GM18870 (cell line): ENCODE measurements around the gene FTO.
A peak's percentile ranks its signal among the peaks of the same experiment; 100 is the strongest.
"Not testable (repeated sequence)": the region's sequence is repeated elsewhere in the genome, so short reads cannot be mapped to it uniquely, and the experiment has no call there.

Source experiments
- ATAC-seq: cut with Tn5 transposase; IDR thresholded peaks from one replicate; pipeline ENCODE4 v1.9.1; 2021; ENCODE audit warnings: moderate library complexity; ENCODE audit not compliant: unreplicated experiment

FTO gene

DNA sequence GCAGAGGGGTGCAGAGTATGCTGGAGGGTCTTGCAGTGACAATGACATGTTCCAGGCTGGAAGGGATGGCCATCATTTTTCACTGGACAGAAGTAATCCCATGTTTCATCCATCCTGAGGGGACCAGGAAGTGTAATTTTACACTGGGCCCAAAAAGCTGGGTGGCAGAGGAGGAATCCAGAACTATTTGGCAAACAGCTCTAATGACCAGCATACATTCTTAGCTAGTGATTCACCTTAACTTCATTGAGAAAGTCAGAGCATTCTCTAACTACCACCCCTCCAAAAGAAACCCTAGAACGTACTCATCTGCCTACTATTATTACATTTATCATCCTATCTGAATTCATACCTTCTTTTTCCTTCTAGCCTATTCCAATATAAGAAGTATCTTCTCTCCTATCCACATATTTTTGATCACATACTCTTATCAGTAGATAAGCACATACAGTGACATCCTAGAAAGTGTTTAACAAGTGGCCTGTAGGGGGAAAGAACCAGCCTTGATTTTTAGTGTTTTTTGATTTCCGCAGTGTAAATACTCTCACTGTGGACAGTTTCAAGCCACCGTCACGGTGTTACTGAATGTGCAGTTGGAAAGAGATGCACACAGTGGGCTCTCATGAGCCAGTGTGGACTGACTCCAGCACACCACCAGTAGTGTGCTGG is 118.1 kb downstream of the FTO start:
- ATAC-seq, result no peak

DNA sequence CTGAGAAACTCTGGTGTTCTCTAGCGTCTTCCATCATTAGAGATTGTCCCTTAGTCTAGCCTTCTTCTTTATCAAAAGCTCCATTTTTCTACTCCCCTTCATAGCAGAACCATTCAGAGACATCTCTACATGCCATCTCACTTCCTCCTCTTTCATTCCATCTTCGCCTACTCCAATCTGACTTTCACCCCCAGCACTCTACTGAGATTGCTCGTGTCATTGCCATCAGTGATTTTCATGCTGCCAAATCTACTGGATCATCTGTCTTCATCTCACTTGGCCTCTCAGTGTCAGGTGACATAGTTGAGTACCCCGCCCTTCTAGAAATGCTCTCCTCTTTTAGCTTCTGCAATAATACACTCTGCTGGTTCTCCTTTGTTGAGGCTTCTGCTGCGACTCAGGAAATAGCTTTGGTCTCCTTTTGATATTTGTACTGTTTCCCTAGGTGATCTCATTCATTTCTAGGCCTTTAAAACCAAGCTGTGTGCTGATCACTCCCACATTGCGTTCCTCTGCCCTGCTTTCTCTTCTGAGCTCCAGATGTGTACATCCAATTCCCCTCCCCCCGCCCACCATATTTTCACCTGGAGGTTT is 119.1 kb downstream of the FTO start:
- peak; percentile 55 for ATAC-seq

DNA sequence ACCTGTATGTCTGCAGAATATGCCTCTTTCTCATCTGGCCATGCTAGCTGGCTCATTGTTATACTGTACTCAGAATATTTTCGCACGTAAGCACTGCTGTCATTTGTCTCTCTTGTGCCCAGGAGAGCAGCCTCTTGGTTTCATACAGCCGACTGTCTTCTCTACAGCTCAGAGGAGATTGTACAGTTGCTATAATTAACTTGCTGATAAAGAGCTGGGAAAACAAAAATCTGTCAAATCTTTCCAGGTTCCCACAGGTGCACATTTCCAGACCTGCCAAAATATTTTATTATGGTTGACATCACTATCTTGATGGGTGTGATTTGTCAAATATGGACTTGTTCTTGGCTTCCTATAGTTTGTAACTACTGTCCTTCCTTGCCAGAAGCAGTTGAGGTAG is 122.7 kb downstream of the FTO start:
- no peak for ATAC-seq

DNA sequence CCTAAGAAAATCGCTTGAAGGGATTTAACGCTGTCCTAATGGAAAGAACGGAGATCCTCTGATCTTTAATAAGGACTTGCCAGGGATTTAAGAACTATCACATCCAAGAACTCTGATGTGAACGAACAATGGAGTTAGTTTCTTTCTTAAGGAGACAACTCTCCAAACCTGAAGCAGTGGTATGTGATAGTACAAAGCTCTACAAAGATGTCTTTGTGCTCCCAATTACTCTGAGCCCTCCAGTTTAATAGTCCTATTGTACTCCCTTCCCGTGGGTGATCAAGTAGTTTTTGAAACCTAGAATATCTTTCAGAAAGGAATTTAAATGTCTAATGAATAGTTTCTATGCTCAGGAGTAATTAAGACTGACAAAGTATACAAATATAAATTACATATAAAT is 123.8 kb downstream of the FTO start:
- ATAC-seq, result no peak

DNA sequence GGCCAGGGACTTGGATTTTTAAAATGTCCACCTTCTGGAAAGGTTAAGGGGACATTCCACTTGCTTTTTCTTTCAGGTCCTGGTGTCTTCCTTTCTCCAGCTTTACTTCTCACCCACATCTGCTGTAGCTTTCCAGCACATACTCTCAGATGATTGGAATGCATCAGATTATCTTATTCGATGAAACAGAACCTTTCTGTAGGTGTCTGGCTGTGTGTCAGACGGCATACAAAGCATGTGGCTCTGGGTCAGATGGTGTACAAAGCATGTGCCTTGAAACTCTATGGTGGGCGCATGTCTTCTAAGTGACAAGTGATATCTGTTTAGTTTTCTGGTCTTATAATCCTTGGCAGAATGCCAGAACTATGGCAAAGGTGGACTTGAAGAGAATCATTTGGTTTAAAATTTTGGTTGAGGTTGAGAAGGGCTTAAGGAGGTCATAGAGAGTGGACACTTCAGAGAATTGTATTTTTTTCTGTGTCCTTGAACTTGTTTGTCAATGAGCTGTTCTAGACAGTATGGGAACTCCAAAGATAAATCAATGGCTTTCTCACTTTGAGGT is 125.3 kb downstream of the FTO start:
- ATAC-seq, result no peak

DNA sequence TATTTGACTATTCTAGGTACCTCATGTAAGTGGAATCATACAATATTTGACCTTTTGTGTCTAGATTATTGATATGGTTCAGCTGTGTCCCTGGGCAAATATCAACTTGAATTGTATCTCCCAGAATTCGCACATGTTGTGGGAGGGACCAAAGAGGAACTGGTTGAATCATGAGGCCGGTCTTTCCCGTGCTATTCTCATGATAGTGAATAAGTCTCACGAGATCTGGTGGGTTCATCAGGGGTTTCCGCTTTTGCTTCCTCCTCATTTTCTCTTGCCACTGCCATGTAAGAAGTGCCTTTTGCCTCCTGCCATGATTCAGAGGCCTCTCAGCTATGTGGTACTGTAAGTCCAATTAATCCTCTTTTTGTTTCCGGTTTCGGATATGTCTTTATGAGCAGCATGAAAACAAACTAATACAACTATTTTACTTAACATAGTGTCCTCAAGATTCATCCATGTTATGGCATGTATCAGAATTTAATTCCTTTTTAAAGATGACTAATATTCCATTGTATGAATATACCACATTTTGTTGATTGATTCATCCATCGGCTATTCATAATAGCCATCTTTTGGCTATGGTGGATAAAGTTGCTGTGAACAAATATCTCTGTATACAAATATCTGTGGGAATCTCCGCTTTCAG is 129.1 kb downstream of the FTO start:
- ATAC-seq, result no peak

DNA sequence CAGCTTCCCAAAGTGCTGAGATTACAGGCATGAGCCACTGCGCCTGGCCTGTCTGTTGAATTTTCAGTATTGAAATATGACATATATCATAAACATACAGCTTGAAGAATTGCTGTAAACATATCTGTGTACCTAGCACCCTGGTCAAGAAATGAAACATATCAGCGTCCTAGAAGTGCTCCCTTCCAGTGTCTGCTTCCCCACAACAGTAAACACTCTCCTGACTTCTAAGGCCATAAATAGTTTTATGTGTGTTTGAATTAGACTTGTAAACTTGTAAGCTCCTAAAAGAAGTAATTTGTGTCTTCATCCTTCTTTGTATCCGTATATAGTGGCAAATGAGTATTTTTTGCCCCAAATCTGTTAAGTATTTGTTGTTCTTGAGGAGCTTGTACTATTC is 132.2 kb downstream of the FTO start:
- ATAC-seq, result no peak

DNA sequence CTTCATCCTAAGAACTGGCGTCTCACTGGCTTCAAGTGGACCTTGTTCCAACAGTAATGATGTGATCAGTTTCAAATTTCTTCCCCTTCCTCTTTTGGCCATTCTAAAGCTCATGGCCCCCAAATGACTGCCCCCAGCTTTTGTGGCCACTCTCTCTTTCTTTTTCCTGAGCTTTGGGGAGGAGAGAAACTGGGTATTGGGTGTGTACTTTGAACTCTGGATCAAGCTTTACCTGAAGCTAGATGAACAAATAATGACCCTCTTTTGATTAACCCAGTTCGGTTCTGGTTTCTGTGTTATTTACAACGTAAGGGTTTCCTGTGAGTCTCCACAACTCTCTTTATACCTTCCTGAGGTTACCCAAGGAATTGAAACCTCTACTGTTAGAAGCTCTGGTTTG is 132.7 kb downstream of the FTO start:
- ATAC-seq, result no peak

DNA sequence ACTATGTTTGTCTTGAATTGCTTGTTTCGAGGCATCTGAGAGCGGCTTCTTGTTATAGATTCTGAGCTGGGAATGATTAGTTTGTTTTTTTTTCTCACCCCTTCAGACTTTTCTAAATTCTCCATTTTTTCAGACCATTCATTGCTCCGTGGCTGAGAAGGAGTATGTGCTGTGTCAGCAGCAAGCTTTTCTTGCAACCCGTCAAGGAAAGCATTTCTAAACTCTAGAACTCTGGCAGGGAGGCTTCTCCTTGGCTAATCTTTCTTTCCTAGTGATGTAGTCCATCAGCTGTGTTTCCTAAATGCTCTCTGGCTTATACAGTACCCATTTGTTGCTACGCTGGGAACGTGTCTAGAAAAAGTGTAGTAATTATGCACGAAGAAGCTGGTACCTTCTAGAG is 133.5 kb downstream of the FTO start:
- ATAC-seq, result no peak

DNA sequence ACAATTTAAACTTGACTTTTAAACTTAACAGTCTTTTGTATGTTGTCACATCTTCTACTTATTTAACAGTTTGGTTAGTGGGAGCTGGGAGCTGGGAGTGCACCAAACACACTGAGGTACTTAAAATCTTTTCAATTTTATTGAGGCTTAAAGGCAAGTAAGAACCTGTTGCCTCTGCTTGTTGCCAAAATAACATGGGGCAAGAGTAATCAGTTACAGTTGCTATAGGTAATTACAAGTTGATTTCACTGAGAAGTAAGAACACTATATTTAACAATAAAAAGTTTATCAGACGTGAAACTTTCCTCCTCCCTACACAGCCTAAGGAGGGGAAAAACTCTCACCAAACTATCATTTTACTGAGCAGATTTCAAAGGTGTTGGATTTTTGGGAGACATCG is 135.2 kb downstream of the FTO start:
- ATAC-seq, result no peak

DNA sequence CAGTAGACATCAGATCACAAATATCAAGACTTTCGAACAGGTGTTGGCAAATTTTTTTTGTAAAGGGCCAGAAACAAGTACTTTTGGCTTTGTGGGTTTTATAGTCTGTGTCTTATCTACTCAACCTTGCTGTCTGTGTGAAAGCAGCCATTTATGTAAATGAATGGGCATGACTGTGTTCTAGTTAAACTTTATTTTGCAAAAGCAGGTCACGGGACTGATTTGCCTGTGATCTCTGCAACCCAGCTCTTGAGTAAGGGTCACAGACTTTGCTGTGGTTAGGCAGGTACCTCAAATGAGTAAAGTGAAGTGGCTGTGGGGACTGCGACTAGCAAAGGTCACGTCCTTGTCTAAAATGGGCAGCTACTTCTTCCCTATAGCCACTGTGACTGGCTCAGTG is 136.5 kb downstream of the FTO start:
- no peak for ATAC-seq

DNA sequence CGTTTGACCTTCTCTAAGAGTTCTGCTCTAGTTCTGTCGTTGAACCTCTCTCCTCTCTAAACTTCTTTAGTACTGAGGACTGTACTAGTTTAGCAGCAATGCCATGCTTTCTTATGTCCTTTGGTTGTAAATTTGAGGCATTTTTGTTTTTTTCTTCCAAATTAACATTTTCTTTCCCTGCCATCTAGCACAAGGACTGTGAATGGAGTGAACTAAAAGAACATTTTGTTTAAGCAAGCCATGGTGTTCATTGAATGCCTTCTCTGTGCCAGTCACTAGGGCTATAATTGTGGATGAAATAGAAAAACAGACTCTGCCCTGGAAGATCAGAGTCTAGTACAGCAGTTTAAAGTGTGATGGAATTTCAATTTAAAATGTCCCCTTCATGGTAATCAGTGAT is 137.9 kb downstream of the FTO start:
- ATAC-seq, result no peak

DNA sequence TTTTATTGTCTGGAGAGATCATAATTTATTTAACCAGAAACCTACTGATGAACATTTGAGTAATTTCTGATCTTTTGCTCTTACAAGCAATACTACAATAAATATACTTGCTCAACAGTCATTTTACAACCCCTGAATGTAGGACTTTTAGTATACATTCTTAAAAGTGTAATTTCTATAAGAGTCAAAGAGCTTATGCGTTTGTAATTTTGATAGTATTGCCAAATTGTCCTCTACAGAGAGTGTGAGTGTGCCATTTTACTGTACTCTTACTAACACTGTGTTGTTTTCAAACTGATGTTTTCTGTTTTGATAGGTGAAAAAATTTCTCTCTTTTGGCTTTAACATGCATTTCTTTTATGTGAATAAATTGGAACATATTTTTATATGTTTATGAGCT is 139.1 kb downstream of the FTO start:
- ATAC-seq, result no peak

DNA sequence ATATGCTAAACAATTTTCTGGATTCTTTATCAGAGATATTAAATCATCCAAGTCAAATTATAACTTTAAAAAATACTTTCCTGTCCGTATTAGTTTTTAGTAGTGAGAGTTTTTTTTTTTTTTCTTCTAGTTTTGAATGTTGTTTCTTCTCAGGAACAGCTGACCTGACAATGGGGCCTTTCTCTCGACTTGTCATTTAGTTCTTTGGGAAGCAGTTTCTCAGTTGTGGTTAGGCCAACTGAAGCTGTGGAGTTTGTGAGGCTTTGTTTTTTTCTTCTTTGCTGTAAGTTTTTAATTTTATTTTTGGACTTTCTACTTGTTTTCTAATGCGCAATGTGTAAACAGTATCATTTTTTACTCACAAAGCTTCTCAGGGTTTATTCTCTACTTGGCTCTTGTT is 140.8 kb downstream of the FTO start:
- no peak for ATAC-seq

DNA sequence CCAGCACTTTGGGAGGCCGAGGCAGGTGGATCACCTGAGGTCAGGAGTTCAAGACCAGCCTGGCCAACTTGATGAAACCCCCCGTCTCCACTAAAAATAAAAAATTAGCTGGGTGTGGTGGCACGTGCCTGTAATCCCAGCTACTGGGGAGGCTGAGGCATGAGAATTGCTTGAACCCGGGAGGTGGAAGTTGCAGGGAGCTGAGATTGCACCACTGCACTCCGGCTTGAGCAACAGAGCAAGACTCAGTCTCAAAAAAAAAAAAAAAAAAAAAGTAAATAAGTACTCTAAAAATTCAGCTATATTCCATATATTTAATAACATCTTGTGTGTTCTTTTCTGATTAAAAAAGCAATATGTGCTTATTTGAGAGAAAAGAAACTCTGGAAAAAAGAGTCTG is 142.6 kb downstream of the FTO start:
- ATAC-seq, result not testable (repeated sequence)

DNA sequence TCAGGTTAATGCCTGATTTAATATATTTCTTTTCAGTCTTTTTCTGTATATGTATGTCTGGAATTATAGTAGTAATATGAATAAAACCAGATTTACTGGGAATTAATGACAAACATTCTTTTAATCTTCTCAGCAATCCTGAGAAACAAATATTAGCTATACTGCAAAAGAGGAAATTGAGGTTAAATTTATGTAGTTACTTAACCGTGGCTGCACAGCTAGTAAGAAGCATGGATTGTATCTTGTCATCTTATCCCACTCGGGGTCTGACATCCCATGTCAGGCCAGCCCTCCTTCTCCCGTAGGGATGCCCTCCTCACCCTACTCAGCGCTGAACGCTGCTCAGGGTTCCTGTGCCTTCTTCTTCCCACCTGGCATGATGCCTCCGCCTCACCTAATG is 143.0 kb downstream of the FTO start:
- no peak for ATAC-seq

DNA sequence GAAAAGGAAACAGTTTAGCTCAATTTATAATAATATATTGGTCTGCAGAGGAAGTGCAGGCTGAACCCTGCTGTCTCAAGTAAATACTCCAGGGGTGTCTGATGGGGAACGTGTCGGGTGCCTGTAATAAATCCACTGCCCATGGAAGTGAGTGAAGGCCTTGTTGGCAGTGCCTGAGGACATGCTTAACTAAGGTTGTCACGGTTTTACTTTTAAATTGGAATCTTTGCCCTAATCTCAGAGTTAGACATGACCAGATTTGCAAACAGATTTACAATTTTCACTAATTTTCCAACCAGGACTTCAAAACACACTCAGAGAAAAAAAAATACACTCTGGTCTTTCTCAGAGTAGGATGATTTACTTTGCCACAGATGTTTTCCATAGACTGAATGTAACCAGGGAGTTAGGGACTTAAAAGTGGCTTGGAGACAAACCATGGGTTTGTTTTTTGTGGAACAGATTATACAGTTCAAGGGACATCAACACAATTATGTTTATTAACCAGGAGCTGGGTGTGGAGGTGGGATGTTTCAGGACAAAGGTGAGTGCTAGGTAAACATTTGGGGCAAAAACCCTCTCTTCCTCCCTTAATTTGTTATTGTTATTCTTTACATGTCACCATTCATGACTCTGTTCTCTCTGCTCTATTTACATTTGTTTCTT is 144.5 kb downstream of the FTO start:
- ATAC-seq, result no peak

DNA sequence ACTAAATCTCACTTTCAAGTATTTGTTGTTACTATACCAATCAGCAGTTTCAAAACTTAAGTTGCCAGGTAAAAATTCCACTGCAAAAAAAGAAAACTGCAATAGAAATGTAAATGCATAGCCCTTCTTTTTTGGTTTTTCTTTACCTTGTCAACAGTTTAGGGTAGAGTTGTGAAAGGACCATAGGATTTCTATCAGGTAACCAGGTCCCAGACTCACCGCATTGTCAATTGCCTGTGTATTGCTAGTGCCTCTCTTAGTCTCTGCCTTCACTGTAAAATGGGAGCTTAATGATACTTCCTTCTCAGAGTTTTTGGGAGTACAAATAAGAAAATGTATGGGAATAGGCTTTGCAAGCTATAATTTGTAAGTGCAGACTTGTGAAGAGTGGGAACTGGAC is 145.0 kb downstream of the FTO start:
- ATAC-seq, result no peak

DNA sequence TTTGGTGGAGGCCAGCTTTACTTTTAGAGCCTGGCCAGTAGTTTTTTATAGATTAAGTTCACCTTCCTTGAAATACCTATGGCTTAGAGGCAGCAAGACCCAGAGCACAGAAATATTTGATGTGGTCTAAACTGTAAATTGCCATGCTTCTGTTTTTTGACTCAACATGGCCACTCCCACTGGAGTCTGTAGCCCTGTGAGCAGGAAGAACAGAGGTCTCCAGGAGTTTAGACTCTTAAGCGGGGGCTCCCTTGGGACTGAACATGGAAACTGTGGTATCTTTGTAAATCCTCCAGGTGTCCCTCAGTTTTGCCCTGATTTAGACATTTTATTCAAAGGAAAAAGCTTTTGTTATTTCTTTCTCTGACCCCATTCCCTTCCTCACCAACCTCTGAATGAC is 145.6 kb downstream of the FTO start:
- ATAC-seq, result no peak

DNA sequence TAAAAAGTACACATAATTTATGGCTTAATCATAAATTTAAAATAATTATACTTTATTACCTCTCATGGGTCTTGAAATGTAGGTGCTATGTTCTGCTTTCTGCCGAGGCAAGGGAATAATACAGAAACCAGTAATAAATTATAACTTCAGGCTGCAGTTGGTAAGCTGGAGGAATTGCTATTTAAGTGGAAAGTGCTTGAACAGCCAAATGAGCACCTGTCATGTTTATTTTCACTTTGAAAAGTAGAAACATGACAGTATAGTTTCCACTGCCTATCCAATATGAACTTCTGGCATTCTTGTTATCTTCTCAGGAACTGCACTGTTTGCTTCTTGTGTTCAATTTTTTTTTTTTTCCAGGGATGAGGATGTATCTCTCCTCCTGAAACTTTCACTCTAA is 146.0 kb downstream of the FTO start:
- no peak for ATAC-seq

DNA sequence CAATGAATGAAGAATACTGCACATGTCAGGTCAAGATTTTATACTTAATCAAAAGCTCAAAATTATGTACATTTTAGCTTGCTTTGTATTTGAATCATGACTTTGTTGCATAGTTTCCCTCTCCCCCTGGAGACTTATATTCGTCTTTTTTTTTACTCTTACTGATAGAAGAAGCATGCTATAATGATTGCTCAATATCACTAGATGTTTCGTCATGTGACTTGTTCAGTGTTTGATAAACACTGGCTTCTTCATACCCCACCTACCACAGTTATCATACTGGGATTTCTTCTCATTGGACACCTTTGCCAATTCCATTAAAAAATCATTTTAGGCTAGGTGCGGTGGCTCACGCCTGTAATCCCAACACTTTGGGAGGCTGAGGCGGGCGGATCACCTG is 148.7 kb downstream of the FTO start:
- no peak for ATAC-seq

DNA sequence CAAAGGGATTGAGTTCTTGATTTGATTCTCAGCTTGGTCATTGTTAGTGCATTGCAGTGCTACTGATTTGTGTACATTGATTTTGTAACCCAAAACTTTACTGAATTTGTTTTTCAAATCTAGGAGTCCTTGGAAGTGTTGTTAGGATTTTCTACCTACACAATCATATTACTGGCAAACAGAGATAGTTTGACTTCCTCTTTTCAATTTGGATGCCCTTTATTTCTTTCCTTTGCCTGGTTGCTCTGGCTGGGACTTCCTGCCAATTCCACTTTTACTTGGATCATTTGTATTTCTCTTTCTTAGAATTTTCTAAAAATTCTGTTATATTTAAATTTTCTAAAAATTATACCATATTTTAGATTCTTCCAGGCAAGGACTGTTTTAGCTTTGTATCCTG is 151.1 kb downstream of the FTO start:
- no peak for ATAC-seq
